SK-N-SH (cell line): ENCODE data around the gene COPS3. TPM values are rescaled to one million over a fixed set of nuclear protein-coding genes. Genes with fewer than 3 reads are reported as not detected.

ENCODE experiments used
- CTCF ChIA-PET: fragments of 300-600, 350-600 bp; formaldehyde crosslinking; extraction: SDS; loops from one replicate; lab custom pipeline; 2021; lab: Yijun Ruan, JAX
- POLR2A ChIA-PET: fragments of 350-600 bp; sonication (Branson Sonifier 250); formaldehyde crosslinking; extraction: SDS; loops from one replicate; lab custom pipeline; 2020; ENCODE audit warnings: antibody characterized with exemption, inconsistent platforms; lab: Yijun Ruan, JAX
- DNase-seq: peaks from one replicate; pipeline ENCODE4 v3.0.0; 2012
- H2AFZ ChIP-seq: fragments of 200-600 bp; sonication (generic); 2 replicates; pipeline ENCODE4 v1.8.1; 2016; ENCODE audit warnings: antibody characterized with exemption, mild to moderate bottlenecking, low read depth
- H3F3A ChIP-seq: fragments of 200-600 bp; sonication (generic); replicated peaks from 2 replicates; pipeline ENCODE3; 2016; ENCODE audit warnings: antibody characterized with exemption, mild to moderate bottlenecking; ENCODE audit not compliant: insufficient read depth
- H3K27ac ChIP-seq, 2 experiments: fragments of 200-500 bp in 1 of 2; fragments of 200-600 bp in 1 of 2; sonication (Bioruptor generic) in 1 of 2; sonication (generic), shearing (Covaris generic) in 1 of 2; 2 replicates each; pipeline versions ENCODE4 v1.5.1 to v1.6.1; 2014 to 2016; ENCODE audit warnings: low read depth in 2 of 2, inconsistent platforms in 1 of 2, low read length in 1 of 2, mild to moderate bottlenecking in 1 of 2, mixed read lengths in 1 of 2
- H3K27me3 ChIP-seq: fragments of 200-600 bp; sonication (generic), shearing (Covaris generic); 2 replicates; pipeline ENCODE4 v1.6.1; 2016; ENCODE audit warnings: mixed run types; ENCODE audit not compliant: insufficient read depth
- H3K36me3 ChIP-seq, 2 experiments: fragments of 200-500 bp in 1 of 2; fragments of 200-600 bp in 1 of 2; sonication (Bioruptor generic) in 1 of 2; sonication (generic) in 1 of 2; replicated peaks in 1 of 2; 2 replicates each; pipeline versions ENCODE3 to v1.5.1; 2014 to 2016; ENCODE audit warnings: low read length in 1 of 2, mild to moderate bottlenecking in 1 of 2; ENCODE audit not compliant: insufficient read depth in 2 of 2, control insufficient read depth in 1 of 2
- H3K4me1 ChIP-seq, 2 experiments: fragments of 200-500 bp in 1 of 2; fragments of 200-600 bp in 1 of 2; sonication (Bioruptor generic) in 1 of 2; sonication (generic), shearing (Covaris generic) in 1 of 2; 2 replicates each; pipeline versions ENCODE4 v1.5.1 to v1.6.1; 2014 to 2016; ENCODE audit warnings: low read depth in 1 of 2, low read length in 1 of 2, mixed run types in 1 of 2; ENCODE audit not compliant: insufficient read depth in 2 of 2, control insufficient read depth in 1 of 2
- H3K4me2 ChIP-seq: fragments of 200-600 bp; sonication (generic), shearing (Covaris generic); 2 replicates; pipeline ENCODE4 v1.6.1; 2017; ENCODE audit warnings: mixed run types
- H3K4me3 ChIP-seq, 2 experiments: fragments of 200-500 bp in 1 of 2; fragments of 200-600 bp in 1 of 2; sonication (Bioruptor generic) in 1 of 2; sonication (generic), shearing (Covaris generic) in 1 of 2; 2 replicates each; pipeline versions ENCODE4 v1.5.1 to v1.8.1; 2014 to 2016; ENCODE audit warnings: low read depth in 2 of 2, inconsistent platforms in 1 of 2, low read length in 1 of 2, mild to moderate bottlenecking in 1 of 2, mixed read lengths in 1 of 2, moderate library complexity in 1 of 2
- H3K79me2 ChIP-seq: fragments of 200-600 bp; sonication (generic); 2 replicates; pipeline ENCODE4 v1.8.1; 2017; ENCODE audit warnings: mild to moderate bottlenecking; ENCODE audit not compliant: insufficient read depth
- H3K9ac ChIP-seq: fragments of 200-600 bp; sonication (generic); 2 replicates; pipeline ENCODE4 v1.6.1; 2017; ENCODE audit warnings: mixed run types
- H3K9me2 ChIP-seq: fragments of 200-600 bp; sonication (generic); 2 replicates; pipeline ENCODE4 v1.6.1; 2017; ENCODE audit warnings: mixed run types
- H3K9me3 ChIP-seq: fragments of 200-600 bp; sonication (generic); 2 replicates; pipeline ENCODE4 v1.6.1; 2017; ENCODE audit warnings: mixed run types, mild to moderate bottlenecking, moderate library complexity
- H4K20me1 ChIP-seq: fragments of 200-600 bp; sonication (generic); 2 replicates; pipeline ENCODE4 v1.6.1; 2017; ENCODE audit warnings: mild to moderate bottlenecking, mixed run types; ENCODE audit not compliant: insufficient read depth
- CHD2 ChIP-seq: fragments of 150-350 bp; IDR thresholded peaks from 2 replicates; pipeline ENCODE4 v1.6.1; 2018; ENCODE audit warnings: low read length; ENCODE audit not compliant: partially characterized antibody
- ELF1 ChIP-seq: IDR thresholded peaks from 2 replicates; pipeline ENCODE4 v1.4.0; 2012
- EZH2phosphoT487 ChIP-seq: fragments of 200-600 bp; sonication (generic); IDR thresholded peaks from 2 replicates; pipeline ENCODE4 v1.6.1; 2017; ENCODE audit warnings: low read depth, mixed run types, mild to moderate bottlenecking, antibody characterized with exemption, moderate library complexity, borderline replicate concordance
- FOXJ3 ChIP-seq: sonication (generic); formaldehyde crosslinking; IDR thresholded peaks from 2 replicates; pipeline ENCODE4 v1.5.1; 2020; ENCODE audit warnings: mild to moderate bottlenecking, missing genetic modification reagents
- FOXM1 ChIP-seq: IDR thresholded peaks from 2 replicates; pipeline ENCODE4 v1.4.0; 2012; ENCODE audit warnings: low read depth, mild to moderate bottlenecking
- GATA2 ChIP-seq: sonication (generic); formaldehyde crosslinking; IDR thresholded peaks from 2 replicates; pipeline ENCODE4 v1.5.0; 2020; ENCODE audit warnings: mild to moderate bottlenecking, missing genetic modification reagents
- NFIC ChIP-seq: IDR thresholded peaks from 2 replicates; pipeline ENCODE4 v1.4.0; 2012; ENCODE audit warnings: borderline replicate concordance
- RAD21 ChIP-seq: IDR thresholded peaks from 2 replicates; pipeline ENCODE4 v1.6.1; 2012; ENCODE audit warnings: mild to moderate bottlenecking, low read length
- SMC3 ChIP-seq: IDR thresholded peaks from 2 replicates; pipeline ENCODE4 v1.6.1; 2012; ENCODE audit warnings: low read depth, low read length, improper control_type of control experiment
- TAF1 ChIP-seq: IDR thresholded peaks from 2 replicates; pipeline ENCODE4 v1.6.1; 2012; ENCODE audit warnings: low read depth, mild to moderate bottlenecking, low read length, moderate library complexity, borderline replicate concordance
- TCF12 ChIP-seq: IDR thresholded peaks from 2 replicates; pipeline ENCODE4 v1.4.0; 2012
- YY1 ChIP-seq: IDR thresholded peaks from 2 replicates; pipeline ENCODE4 v1.4.0; 2012; ENCODE audit warnings: low read depth, mild to moderate bottlenecking
- WGBS: methylation state at CpG from one replicate; pipeline ENCODE4 v1.1.6; 2017; ENCODE audit warnings: low lambda C conversion rate; 5-methylcytosine and 5-hydroxymethylcytosine counted together
- polyA plus RNA-seq, 3 experiments: library from polyadenylated mRNA; depleted of rRNA; stranded (reverse); fragments of >200 nt; gene quantifications; 2 replicates each; pipeline ENCODE4 v1.2.3, GENCODE V29; 2012
- TF ChIP-seq, protein P1 (sequence below): fragments of 150-350 bp; IDR thresholded peaks from 2 replicates; pipeline ENCODE4 v1.6.1; 2017; ENCODE audit warnings: antibody characterized with exemption, low read length, low read depth, borderline replicate concordance
- TF ChIP-seq, protein P2 (sequence below): IDR thresholded peaks from 2 replicates; pipeline ENCODE4; 2012

Gene COPS3
- polyA plus RNA-seq, 1 of the 3 experiments (the other 2 are of a cell fraction) = 64.8 TPM

DNA sequence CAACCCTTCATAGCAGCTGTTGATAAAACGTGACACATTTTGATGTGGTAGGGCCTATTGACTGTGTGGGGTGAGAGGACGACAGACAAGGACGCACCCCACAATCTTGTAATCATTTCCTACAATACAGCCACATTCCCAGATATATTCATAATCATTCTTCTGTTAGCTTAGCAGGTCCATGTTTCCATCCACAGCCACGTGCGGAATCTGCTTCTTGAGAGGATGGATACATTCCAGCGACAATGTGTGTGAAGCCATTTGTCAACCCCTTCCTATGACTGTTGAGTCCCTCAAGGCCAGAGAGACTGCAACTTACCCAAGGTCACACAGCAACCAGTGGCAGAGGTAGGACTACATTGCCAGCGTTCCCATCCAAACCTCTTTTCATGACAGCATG, 8.7 kb upstream of the COPS3 start:
- no peak overlapping the region for H3K27ac ChIP-seq
- no peak overlapping the region for H3K4me2 ChIP-seq
- H3F3A ChIP-seq = no peaks in the 10 kb centered on the region
- H3K4me1 ChIP-seq = no peaks in the 10 kb centered on the region
- H3K27me3 ChIP-seq = no peaks in the 10 kb centered on the region
- H3K9ac ChIP-seq = no peak overlapping the region
- no peak overlapping the region for H3K4me3 ChIP-seq
- ChIA-PET CTCF (no interaction called here), POLR2A (interaction anchor here (1.6 kb wide), 1 partner anchor 9 kb away, joined by 9 read pairs; the partner anchor contains the start of gene COPS3)
- no peaks in the 10 kb centered on the region for H3K79me2 ChIP-seq
- H3K9me2 ChIP-seq = no peaks in the 10 kb centered on the region
- H3K9me3 ChIP-seq = no peaks in the 10 kb centered on the region
- TF ChIP-seq ELF1 (no peak), GATA2 (no peak), FOXM1 (no peak), YY1 (no peak), CHD2 (no peak), SMC3 (no peak), EZH2phosphoT487 (no peak), FOXJ3 (CRISPR knock-in tag) (no peak)
- TF ChIP-seq, protein P1, sequence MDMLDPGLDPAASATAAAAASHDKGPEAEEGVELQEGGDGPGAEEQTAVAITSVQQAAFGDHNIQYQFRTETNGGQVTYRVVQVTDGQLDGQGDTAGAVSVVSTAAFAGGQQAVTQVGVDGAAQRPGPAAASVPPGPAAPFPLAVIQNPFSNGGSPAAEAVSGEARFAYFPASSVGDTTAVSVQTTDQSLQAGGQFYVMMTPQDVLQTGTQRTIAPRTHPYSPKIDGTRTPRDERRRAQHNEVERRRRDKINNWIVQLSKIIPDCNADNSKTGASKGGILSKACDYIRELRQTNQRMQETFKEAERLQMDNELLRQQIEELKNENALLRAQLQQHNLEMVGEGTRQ = no peak
- TF ChIP-seq, protein P2, sequence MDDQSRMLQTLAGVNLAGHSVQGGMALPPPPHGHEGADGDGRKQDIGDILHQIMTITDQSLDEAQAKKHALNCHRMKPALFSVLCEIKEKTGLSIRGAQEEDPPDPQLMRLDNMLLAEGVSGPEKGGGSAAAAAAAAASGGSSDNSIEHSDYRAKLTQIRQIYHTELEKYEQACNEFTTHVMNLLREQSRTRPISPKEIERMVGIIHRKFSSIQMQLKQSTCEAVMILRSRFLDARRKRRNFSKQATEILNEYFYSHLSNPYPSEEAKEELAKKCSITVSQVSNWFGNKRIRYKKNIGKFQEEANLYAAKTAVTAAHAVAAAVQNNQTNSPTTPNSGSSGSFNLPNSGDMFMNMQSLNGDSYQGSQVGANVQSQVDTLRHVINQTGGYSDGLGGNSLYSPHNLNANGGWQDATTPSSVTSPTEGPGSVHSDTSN = no peak
- H2AFZ ChIP-seq = no peak overlapping the region
- no peaks in the 10 kb centered on the region for H3K36me3 ChIP-seq
- WGBS = 74% methylated on average over 7 of the region's 7 CpGs
- no peaks in the 10 kb centered on the region for H4K20me1 ChIP-seq
- DNase-seq = no peak

DNA sequence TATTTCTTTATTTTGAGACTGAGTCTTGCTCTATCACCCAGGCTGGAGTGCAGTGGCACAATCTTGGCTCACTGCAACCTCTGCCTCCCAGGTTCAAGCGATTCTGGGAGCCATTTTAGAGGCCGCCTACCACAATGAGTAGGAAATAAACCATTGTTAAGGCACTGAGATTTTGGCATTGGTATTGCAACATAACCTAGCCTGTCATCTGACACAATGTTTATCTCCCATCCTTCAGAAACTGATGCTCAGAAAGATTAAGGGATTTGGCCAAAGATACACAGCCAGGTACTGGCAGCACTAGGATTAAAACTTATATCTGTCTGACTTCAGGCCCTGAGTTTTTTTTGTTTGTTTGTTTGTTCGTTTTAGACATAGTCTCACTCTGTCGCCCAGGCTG, 8.0 kb upstream of the COPS3 start:
- TF ChIP-seq RAD21 (no peak), ELF1 (no peak), YY1 (no peak), FOXM1 (no peak), TCF12 (no peak), GATA2 (no peak), TAF1 (no peak), NFIC (no peak)
- TF ChIP-seq, protein P2 = no peak
- TF ChIP-seq, protein P1 = no peak
- WGBS = 77% methylated on average over 4 of the region's 4 CpGs
- no peaks in the 10 kb centered on the region for H3K27me3 ChIP-seq
- no peaks in the 10 kb centered on the region for H3K4me1 ChIP-seq
- H3K27ac ChIP-seq = no peak overlapping the region
- no peaks in the 10 kb centered on the region for H3K79me2 ChIP-seq
- H3K9me3 ChIP-seq = no peaks in the 10 kb centered on the region
- H3K9ac ChIP-seq = no peak overlapping the region
- H3K9me2 ChIP-seq = no peaks in the 10 kb centered on the region
- DNase-seq = no peak
- ChIA-PET POLR2A (no interaction called here), CTCF (no interaction called here)
- H4K20me1 ChIP-seq = no peaks in the 10 kb centered on the region
- no peak overlapping the region for H2AFZ ChIP-seq
- H3F3A ChIP-seq = no peaks in the 10 kb centered on the region
- no peak overlapping the region for H3K4me2 ChIP-seq
- no peaks in the 10 kb centered on the region for H3K36me3 ChIP-seq
- no peak overlapping the region for H3K4me3 ChIP-seq
